ENCODE results near the gene FAM3C. TPM values are rescaled to one million over a fixed set of nuclear protein-coding genes. Genes with fewer than 3 reads are reported as not detected.

Gene FAM3C
- total RNA-seq, 3 donors from 2014 or later: 27.2 to 38.8 (median 36.6) TPM

DNA sequence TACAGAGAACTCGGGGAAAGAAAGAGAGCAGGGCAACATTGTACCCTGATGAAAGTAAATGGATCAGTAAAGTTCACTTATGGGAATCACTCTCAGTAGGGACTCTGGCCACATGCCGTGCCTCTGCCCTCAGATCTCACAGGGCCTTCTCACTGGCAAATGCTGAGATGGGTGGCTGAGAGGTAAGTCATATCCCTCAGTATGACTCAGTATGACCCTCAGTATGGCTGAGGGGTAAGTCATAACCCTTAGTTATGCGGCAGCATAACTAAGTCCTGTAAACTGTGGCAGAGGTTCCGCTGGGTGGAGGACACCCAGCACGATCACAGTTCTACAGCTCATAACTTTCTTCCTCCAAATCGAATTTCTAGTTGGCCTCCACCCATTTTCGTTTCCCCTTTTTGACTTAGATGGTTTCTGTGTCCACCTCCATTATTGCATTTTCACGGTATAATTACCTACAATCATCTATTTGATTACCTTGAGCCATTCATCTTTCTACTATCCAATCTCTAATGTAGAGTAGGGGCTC is 93.8 kb downstream of the FAM3C start:
- Histone ChIP-seq H3K4me1 (ENCODE audit: low read depth) (no peaks in the 10 kb centered on the region), H3K36me3 (ENCODE audit: low read depth) (no peaks in the 10 kb centered on the region), H3K9me3 (no peaks in the 10 kb centered on the region), H3K4me3 (no peak overlapping the region)
- DNase-seq (no peak), ATAC-seq (peak; percentile 50)
- TF ChIP-seq, protein P1, sequence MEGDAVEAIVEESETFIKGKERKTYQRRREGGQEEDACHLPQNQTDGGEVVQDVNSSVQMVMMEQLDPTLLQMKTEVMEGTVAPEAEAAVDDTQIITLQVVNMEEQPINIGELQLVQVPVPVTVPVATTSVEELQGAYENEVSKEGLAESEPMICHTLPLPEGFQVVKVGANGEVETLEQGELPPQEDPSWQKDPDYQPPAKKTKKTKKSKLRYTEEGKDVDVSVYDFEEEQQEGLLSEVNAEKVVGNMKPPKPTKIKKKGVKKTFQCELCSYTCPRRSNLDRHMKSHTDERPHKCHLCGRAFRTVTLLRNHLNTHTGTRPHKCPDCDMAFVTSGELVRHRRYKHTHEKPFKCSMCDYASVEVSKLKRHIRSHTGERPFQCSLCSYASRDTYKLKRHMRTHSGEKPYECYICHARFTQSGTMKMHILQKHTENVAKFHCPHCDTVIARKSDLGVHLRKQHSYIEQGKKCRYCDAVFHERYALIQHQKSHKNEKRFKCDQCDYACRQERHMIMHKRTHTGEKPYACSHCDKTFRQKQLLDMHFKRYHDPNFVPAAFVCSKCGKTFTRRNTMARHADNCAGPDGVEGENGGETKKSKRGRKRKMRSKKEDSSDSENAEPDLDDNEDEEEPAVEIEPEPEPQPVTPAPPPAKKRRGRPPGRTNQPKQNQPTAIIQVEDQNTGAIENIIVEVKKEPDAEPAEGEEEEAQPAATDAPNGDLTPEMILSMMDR (IDR thresholded peaks at IDR 0.05): no peak
- intact Hi-C loops (cut with DNase I, micrococcal nuclease): no loop called here

DNA sequence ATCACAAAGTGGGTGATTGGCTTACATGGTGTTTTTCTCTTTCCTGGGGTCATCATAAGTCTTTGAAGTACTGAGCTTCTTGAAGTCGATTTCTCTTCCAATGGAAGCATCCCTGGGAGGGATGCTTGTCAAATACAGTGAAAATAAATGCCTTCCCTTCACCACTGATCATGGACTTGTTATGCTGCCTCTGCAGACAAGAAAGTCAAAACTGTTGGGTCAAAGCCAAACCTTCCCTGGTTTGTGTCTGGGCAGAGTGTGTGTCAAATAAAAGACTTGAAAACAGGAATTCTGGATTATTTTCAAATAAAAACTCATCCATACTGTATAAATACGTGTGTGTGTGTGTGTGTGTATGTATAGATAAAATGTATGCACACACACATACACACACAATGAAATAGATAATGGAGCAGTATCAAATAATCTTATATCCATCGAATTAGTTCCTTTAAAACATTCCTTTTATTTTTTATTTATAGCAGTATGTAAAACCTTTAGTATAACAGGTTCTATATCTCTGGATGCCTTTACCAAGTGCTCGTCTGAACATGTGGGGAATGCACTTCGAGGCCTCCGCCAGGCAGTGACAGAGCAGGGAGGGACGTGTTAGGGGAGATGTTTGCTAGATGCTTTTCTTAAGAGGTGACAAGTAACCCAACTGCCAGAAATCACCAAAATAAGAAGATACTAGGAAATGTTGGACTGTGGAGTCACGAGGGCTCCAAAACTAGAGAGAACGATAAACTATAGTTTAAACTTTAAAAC is 94.5 kb downstream of the FAM3C start:
- TF ChIP-seq, protein P1 (IDR thresholded peaks at IDR 0.05): no peak
- no peak for DNase-seq
- intact Hi-C loops (cut with DNase I, micrococcal nuclease): no loop called here
- Histone ChIP-seq H3K4me3 (no peak overlapping the region), H3K9me3 (no peaks in the 10 kb centered on the region), H3K36me3 (ENCODE audit: low read depth) (no peaks in the 10 kb centered on the region), H3K4me1 (ENCODE audit: low read depth) (no peaks in the 10 kb centered on the region)
- no peak for ATAC-seq

DNA sequence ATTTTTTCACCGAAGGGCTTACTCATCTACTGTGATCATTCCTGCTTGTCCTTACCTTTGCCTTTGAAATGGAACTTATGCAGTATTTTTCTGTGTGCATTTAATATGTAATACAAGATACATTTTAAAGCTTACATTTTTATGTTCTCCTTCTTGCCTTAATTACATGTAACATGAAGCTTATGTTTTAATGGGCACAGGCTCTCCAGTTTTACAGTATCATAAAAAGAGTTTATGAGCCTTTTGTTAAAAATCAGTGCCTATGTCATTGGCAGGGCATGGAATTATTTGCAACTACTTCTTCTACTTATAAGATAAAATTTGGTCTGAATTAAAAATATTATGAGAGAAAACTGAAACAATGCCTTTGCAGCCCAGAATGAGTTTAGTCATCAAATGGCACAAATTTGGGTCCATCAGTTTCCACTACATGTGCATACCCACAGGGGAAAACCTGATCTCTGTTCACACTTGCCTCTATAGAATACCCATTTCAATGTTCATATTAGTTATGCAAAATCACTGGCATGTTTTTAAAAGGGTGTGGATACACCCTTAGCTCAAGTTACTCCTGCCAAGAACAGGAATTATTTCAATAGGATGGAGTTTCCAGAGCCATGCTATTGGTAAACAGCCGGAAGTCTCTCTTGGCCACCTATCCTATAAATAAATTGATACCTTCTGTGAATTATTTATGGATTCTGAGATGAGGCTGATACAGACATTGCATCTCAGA is 95.3 kb downstream of the FAM3C start:
- H3K9me3 ChIP-seq: no peaks in the 10 kb centered on the region
- no peaks in the 10 kb centered on the region for H3K4me1 ChIP-seq (ENCODE audit: low read depth)
- no peak for ATAC-seq
- H3K36me3 ChIP-seq (ENCODE audit: low read depth): no peaks in the 10 kb centered on the region
- DNase-seq: no peak
- intact Hi-C loops (cut with DNase I, micrococcal nuclease): no loop called here
- no peak overlapping the region for H3K4me3 ChIP-seq
- TF ChIP-seq, protein P1 (IDR thresholded peaks at IDR 0.05): no peak

Other genes with a start within 250 kb of the FAM3C start
- gene WNT16, start 67.3 kb downstream of the FAM3C start, total RNA-seq: 1 to 10 TPM in 1 of 3 donors, not detected in 2; 1.4 TPM